ENCODE results near the gene CREBRF.
A peak's percentile ranks its signal among the peaks of the same experiment; 100 is the strongest.

Gene CREBRF

GRCh38 chr5:173158366-173158765, 102.2 kb downstream of the CREBRF start:
- DNase-seq = no peak

GRCh38 chr5:173159256-173159655, 103.1 kb downstream of the CREBRF start:
- no peak for DNase-seq

GRCh38 chr5:173161148-173161547, 105.0 kb downstream of the CREBRF start:
- no peak for DNase-seq

GRCh38 chr5:173163219-173163618, 107.1 kb downstream of the CREBRF start:
- DNase-seq = no peak

- DNase-seq = no peak
Observed at GRCh38 chr5:173165177-173166016, 109.2 kb downstream of the CREBRF start.

GRCh38 chr5:173172166-173172565, 116.0 kb downstream of the CREBRF start:
- DNase-seq = no peak

- DNase-seq = no peak
Observed at GRCh38 chr5:173175523-173175922, 119.4 kb downstream of the CREBRF start.

- no peak for DNase-seq
Observed at GRCh38 chr5:173178369-173178910, 122.3 kb downstream of the CREBRF start.

- no peak for DNase-seq
Observed at GRCh38 chr5:173180331-173180730, 124.2 kb downstream of the CREBRF start.

GRCh38 chr5:173187054-173187743, 131.0 kb downstream of the CREBRF start:
- peak in 1 of 6 experiments; percentile 2 for DNase-seq

GRCh38 chr5:173188280-173188679, 132.1 kb downstream of the CREBRF start:
- DNase-seq = no peak

Data from stimulated activated naive CD4-positive, alpha-beta T cell (primary cell).